ENCODE data around the gene XAB2.

The XAB2 gene

GRCh38 chr19:7600721-7601120 lies 28.6 kb downstream of the XAB2 start:
- TF ChIP-seq CTCF (conservative IDR thresholded peaks at IDR 0.05; ENCODE audit: low read length), result no peak
- H3K4me3 ChIP-seq (ENCODE audit: low read length), result no peak overlapping the region
- DNase-seq (ENCODE audit: low read depth), result no peak

DNA sequence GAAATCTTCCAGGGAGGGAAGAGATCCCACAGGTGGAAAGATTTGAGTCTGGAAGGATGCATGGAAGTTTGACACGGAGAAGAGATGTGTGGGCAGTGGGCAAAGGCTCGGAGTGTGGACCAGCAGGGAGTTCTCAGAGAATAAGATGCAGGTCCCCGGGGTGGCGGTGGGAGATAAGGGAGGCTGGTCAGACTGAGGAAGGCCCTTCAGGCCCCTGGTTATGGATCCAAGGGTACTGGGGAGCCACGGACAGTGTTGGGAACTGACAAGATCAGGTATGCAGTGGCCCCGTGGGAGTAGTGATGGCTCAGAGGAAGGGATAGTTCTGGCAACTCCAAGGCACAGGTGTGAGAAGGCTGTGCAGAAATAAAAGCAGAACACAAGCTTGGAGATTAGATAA lies 31.2 kb downstream of the XAB2 start:
- DNase-seq (ENCODE audit: low read depth), result no peak
- no peak for TF ChIP-seq CTCF (conservative IDR thresholded peaks at IDR 0.05; ENCODE audit: low read length)
- no peak overlapping the region for H3K4me3 ChIP-seq (ENCODE audit: low read length)

GRCh38 chr19:7597689-7598088 lies 31.7 kb downstream of the XAB2 start:
- no peak overlapping the region for H3K4me3 ChIP-seq (ENCODE audit: low read length)
- DNase-seq (ENCODE audit: low read depth), result no peak
- TF ChIP-seq CTCF (conservative IDR thresholded peaks at IDR 0.05; ENCODE audit: low read length), result no peak

GRCh38 chr19:7596211-7596937 lies 33.0 kb downstream of the XAB2 start:
- no peak overlapping the region for H3K4me3 ChIP-seq (ENCODE audit: low read length)
- TF ChIP-seq CTCF (conservative IDR thresholded peaks at IDR 0.05; ENCODE audit: low read length), result no peak
- DNase-seq (ENCODE audit: low read depth), result no peak

- H3K4me3 ChIP-seq (ENCODE audit: low read length), result no peak within 1 kb of the TSS
- TF ChIP-seq CTCF (conservative IDR thresholded peaks at IDR 0.05; ENCODE audit: low read length), result no peak
- DNase-seq (ENCODE audit: low read depth), result peak; percentile 51
Observed at GRCh38 chr19:7595466-7596133, 33.7 kb downstream of the XAB2 start, which contains the start of gene CAMSAP3. Gene CAMSAP3 (plus strand): TSS chr19:7595863. CDS start chr19:7596003, 140 bp downstream.

DNA sequence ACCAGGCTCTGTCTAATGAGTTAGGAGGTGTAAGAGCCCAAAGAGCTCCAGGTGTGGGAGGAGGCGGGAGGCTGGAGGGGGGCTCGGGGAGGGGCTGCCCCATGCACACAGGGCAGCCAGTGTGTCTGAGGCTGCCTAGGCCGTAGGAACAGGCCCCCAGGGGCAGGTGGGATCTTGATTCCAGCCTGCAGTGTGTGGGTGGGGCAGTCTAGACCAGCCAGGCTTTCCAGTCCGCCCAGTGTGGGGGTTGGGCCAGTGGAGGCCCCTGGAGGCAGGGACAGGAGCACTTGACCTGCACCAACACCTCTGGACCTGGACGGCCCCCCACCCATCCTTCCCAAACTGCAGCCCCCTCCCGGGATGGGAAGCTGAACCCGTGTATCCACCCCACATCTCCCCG lies 39.1 kb downstream of the XAB2 start:
- DNase-seq (ENCODE audit: low read depth), result no peak
- no peak for TF ChIP-seq CTCF (conservative IDR thresholded peaks at IDR 0.05; ENCODE audit: low read length)
- H3K4me3 ChIP-seq (ENCODE audit: low read length), result no peak overlapping the region

DNA sequence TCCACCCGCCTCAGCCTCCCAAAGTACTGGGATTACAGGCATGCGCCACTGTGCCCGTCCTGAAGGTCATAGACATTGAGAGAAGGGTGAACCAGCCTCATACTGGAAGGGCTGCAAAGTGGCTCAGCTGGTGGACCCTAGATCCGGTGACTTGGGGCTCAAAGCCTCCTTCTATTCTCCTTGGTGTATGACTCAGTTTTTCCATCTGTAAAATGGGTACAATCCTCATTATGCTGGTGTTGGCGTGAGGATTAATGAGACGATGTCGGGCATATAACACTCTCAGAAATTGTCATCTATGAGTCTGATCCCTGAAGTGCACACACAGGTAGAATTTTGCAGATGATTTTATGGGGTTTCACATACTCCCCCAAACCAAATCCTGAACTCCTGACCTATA lies 39.5 kb downstream of the XAB2 start:
- H3K4me3 ChIP-seq (ENCODE audit: low read length), result no peak overlapping the region
- no peak for DNase-seq (ENCODE audit: low read depth)
- no peak for TF ChIP-seq CTCF (conservative IDR thresholded peaks at IDR 0.05; ENCODE audit: low read length)

All from AG10803 (cell line).